Activated T-cell treated with anti-CD3 and anti-CD28 coated beads, Interleukin-2, amount 50 U/mL, for 4 hours (primary cell): ENCODE data around the gene SLC25A21. TPM values are rescaled to one million over a fixed set of nuclear protein-coding genes. Genes with fewer than 3 reads are reported as not detected.
"Not testable (repeated sequence)": the region's sequence is repeated elsewhere in the genome, so short reads cannot be mapped to it uniquely, and the experiment has no call there.

Source experiments
- ATAC-seq, 2 donors: fragments of 200-7000 bp; cut with Tn5 transposase; one replicate each; pipeline ENCODE4 v1.10.0; 2021
- DNase-seq: peaks from one replicate; pipeline ENCODE4 v3.0.0-alpha.2; 2020
- H3K27me3 Mint-ChIP-seq: one replicate; pipeline ENCODE4 v1.8.0; 2021; ENCODE audit warnings: low read depth, mixed read lengths
- H3K36me3 Mint-ChIP-seq: one replicate; pipeline ENCODE4 v1.8.0; 2022; ENCODE audit warnings: mixed read lengths; ENCODE audit not compliant: insufficient read depth
- H3K4me1 Mint-ChIP-seq: one replicate; pipeline ENCODE4 v1.8.0; 2021; ENCODE audit warnings: low read depth, mixed read lengths
- H3K4me3 Mint-ChIP-seq: one replicate; pipeline ENCODE4 v1.8.0; 2021; ENCODE audit warnings: mild to moderate bottlenecking, moderate library complexity, mixed read lengths
- H3K9me3 Mint-ChIP-seq: one replicate; pipeline ENCODE4 v1.8.0; 2021; ENCODE audit warnings: mixed read lengths
- total RNA-seq, 3 donors: library from RNA; stranded (reverse); gene quantifications; one replicate each; pipeline ENCODE4 v1.2.1, GENCODE V29; 2021

Gene SLC25A21
- total RNA-seq: not detected

DNA sequence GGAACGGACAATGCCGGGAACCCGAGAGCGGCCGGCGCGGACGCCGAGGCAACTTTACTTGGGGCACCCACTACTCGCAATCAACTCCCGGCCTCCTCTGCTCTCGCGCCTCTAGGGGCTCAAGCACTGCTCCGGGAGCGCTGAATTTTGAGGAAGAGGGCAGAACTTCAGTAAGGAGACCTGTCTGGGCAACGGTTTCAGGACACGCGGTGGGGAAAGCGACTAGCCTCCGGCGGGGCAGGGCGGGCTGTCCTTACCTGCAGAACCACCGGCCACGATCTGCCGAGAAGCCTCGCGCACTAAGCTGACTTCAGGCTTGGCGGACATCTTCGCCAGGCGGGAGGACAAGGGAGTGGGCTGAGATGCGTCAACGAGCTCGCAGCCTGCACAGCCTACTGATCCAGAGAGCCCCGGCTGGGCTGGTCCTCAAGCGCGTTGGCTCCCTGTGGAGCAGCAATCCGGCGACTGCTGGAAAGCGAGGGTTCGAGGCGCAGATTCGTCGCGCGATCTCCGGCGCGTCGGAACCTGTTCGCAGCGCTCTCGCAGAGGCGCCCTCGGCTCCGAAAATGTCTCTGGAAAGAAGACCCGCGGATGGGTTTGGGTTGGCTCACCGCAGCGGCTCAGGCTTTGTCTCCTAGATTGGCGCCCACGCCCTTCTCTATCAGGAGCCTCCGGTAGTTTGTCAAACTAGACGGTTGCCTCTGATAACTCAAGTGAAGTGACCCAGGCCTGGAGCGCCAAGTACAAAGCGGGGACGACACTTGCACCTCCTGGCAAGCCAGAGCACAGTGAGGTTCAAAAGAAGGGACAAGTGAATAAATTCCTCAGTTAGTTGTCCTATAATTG, at the start of gene SLC25A21:
SLC25A21 (minus strand) TSS at position 583 of the 846 bp plus-strand sequence.
- peak; percentile 25 to 48 for ATAC-seq
- Mint-ChIP-seq H3K4me1 (no peaks in the 10 kb centered on the region), H3K4me3 (no peak within 1 kb of the TSS), H3K27me3 (peaks cover 16% of the 10 kb centered on the region), H3K9me3 (no peaks in the 10 kb centered on the region), H3K36me3 (no peaks in the 10 kb centered on the region)
- DNase-seq: no peak

- peaks cover 15% of the 10 kb centered on the region for H3K9me3 Mint-ChIP-seq
- no peaks in the 10 kb centered on the region for H3K27me3 Mint-ChIP-seq
- H3K4me3 Mint-ChIP-seq: no peak overlapping the region
Measured at GRCh38 chr14:37221073-37221472, 48.7 kb upstream of the SLC25A21 start.

DNA sequence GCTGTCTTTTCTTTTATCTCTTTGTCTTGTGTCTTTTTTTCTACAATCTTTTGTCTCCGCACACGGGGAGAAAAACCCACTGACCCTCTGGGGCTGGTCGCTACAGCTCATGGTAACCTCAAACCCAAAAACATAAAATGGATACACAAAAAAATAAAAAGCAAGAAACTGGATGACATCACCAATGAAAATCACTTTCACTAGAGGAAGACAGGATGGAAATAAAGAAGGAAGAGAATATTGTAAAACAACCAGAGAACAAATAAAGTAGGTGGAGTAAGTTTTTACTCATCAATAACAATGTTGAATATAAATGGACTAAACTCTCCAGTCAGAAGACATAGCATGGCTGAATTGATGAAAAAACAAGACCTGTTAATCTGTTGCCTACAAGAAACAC, 42.9 kb upstream of the SLC25A21 start:
- H3K4me3 Mint-ChIP-seq: no peak overlapping the region
- H3K36me3 Mint-ChIP-seq: no peaks in the 10 kb centered on the region
- H3K4me1 Mint-ChIP-seq: no peaks in the 10 kb centered on the region
- no peaks in the 10 kb centered on the region for H3K27me3 Mint-ChIP-seq
- H3K9me3 Mint-ChIP-seq: peaks cover 20% of the 10 kb centered on the region
- no peak for DNase-seq
- ATAC-seq: no peak

More at GRCh38 chr14:37221073-37221472, 48.7 kb upstream of the SLC25A21 start:
- Mint-ChIP-seq H3K4me1 (no peaks in the 10 kb centered on the region), H3K36me3 (no peaks in the 10 kb centered on the region)
- ATAC-seq (no peak), DNase-seq (no peak)

- Mint-ChIP-seq H3K4me3 (no peak overlapping the region), H3K27me3 (no peaks in the 10 kb centered on the region), H3K36me3 (no peaks in the 10 kb centered on the region), H3K4me1 (no peaks in the 10 kb centered on the region), H3K9me3 (peaks cover 20% of the 10 kb centered on the region)
- ATAC-seq: no peak
- DNase-seq: no peak
Measured at GRCh38 chr14:37213016-37213415, 40.6 kb upstream of the SLC25A21 start.

DNA sequence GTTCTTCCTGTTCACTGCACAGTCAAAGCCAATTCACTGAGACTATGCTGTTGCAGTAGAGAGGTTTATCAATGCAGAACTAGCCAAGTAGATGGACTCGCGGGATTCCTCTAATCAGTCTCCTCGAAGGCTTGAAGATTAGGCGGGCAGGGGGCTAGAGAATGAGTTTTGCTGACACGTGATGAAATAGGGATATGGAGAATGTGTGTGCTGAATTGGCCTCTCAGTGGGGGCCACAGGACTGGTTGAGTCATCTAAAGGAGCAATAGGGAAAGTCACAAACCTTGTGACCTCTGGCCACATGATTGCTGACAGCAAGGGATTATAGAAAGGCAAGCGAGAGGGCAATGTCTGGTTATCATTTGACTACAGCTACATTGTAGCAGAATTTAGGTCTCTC, 38.0 kb upstream of the SLC25A21 start:
- Mint-ChIP-seq H3K4me1 (no peaks in the 10 kb centered on the region), H3K4me3 (no peak overlapping the region), H3K9me3 (peaks cover 24% of the 10 kb centered on the region), H3K27me3 (no peaks in the 10 kb centered on the region), H3K36me3 (no peaks in the 10 kb centered on the region)
- no peak for DNase-seq
- no peak for ATAC-seq

GRCh38 chr14:37209617-37210016, 37.2 kb upstream of the SLC25A21 start:
- ATAC-seq, H3K36me3 Mint-ChIP-seq, H3K27me3 Mint-ChIP-seq, H3K4me1 Mint-ChIP-seq, DNase-seq, H3K4me3 Mint-ChIP-seq: not testable (repeated sequence)
- H3K9me3 Mint-ChIP-seq: peaks cover 22% of the 10 kb centered on the region

- peaks cover 15% of the 10 kb centered on the region for H3K9me3 Mint-ChIP-seq
- not testable (repeated sequence) for ATAC-seq, H3K27me3 Mint-ChIP-seq, H3K4me3 Mint-ChIP-seq, DNase-seq, H3K36me3 Mint-ChIP-seq, H3K4me1 Mint-ChIP-seq
Measured at GRCh38 chr14:37205623-37206605, 33.5 kb upstream of the SLC25A21 start.

DNA sequence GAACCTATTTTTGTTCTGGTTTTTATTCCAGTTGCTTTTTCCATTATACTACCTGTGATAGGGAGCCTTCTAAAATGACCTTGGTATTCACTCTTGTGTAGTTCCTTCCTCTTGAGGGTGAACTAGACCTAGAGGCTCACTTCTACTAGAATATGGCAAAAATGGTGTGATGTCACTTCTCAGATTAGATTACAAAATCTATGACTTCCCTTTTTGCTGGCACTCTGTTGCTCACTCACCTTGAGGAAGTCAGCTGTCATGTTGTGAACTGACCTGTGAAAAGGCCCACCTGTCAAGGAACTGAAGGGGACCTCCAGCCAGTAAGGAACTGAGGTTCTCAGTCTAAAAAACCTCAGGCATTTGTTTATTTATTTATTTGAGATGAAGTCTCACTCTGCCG, 31.0 kb upstream of the SLC25A21 start:
- ATAC-seq: no peak
- Mint-ChIP-seq H3K4me1 (no peaks in the 10 kb centered on the region), H3K27me3 (peaks cover 9% of the 10 kb centered on the region), H3K36me3 (no peaks in the 10 kb centered on the region), H3K9me3 (peaks cover 15% of the 10 kb centered on the region), H3K4me3 (no peak overlapping the region)
- DNase-seq: no peak

GRCh38 chr14:37202812-37203211, 30.4 kb upstream of the SLC25A21 start:
- Mint-ChIP-seq H3K4me1 (peaks cover 4% of the 10 kb centered on the region), H3K4me3 (no peak overlapping the region), H3K9me3 (peaks cover 15% of the 10 kb centered on the region), H3K36me3 (no peaks in the 10 kb centered on the region), H3K27me3 (peaks cover 14% of the 10 kb centered on the region)
- ATAC-seq: no peak
- no peak for DNase-seq

DNA sequence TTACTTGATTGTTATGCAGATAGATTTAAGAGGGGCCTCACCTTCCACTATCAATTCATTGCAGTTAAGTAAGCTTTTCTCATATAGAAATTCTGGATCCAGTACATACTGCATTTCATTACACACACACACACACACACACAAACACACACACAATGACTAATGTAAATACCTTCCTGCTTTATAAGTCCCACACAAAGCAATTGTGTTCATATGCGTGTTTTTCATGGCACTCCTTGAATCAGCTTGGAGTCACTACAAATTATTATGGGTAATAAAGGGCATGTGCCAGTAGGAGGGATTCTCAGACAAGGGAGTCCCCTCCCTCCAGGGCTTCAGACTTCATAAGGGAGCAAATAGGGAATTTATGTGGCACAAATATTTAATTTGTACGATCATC, 29.9 kb upstream of the SLC25A21 start:
- H3K9me3 Mint-ChIP-seq: peaks cover 15% of the 10 kb centered on the region
- peaks cover 7% of the 10 kb centered on the region for H3K4me1 Mint-ChIP-seq
- H3K27me3 Mint-ChIP-seq: peaks cover 18% of the 10 kb centered on the region
- no peak for DNase-seq
- no peaks in the 10 kb centered on the region for H3K36me3 Mint-ChIP-seq
- ATAC-seq: no peak
- no peak overlapping the region for H3K4me3 Mint-ChIP-seq

DNA sequence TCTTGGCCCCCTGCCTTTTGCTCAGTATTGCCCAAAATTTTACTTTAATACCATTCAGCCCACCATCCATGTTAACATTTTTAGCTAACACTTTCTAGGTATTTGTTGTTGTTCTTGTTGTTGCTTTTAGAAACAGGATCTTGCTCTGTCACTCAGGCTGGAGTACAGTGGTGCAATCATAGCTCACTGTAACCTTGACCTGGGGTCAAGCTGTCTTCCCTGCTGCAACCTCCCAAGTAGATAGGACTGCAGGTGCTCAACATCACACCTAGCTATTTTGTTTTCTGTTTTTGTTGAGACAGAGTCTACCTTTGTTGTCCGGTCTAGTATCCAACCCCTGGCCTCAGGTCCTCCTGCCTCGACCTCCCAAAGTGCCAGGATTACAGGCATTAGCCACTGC, 29.3 kb upstream of the SLC25A21 start:
- DNase-seq (no peak), ATAC-seq (no peak)
- Mint-ChIP-seq H3K4me3 (no peak overlapping the region), H3K9me3 (peaks cover 10% of the 10 kb centered on the region), H3K4me1 (peaks cover 9% of the 10 kb centered on the region), H3K36me3 (no peaks in the 10 kb centered on the region), H3K27me3 (peaks cover 21% of the 10 kb centered on the region)

DNA sequence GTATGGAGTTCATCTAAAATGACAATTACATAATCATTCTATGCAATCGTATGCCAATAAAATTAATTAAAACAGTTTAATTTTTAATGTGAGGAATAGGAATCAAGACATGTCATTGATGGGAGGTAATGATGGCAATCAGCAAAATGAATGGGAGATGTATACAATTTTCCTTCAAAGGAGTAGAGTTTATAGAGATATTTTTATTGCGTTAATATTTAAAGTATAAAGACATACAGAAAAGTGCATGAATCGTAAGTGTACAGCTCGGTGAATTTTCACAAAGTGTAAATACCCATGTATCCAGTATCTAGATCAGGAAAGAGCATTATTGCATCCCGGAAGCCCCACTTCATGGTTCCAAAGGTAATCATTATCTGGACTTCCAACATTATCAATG, 26.5 kb upstream of the SLC25A21 start:
- Mint-ChIP-seq H3K9me3 (no peaks in the 10 kb centered on the region), H3K4me3 (no peak overlapping the region), H3K36me3 (no peaks in the 10 kb centered on the region), H3K27me3 (peaks cover 28% of the 10 kb centered on the region), H3K4me1 (peaks cover 9% of the 10 kb centered on the region)
- no peak for ATAC-seq
- no peak for DNase-seq

DNA sequence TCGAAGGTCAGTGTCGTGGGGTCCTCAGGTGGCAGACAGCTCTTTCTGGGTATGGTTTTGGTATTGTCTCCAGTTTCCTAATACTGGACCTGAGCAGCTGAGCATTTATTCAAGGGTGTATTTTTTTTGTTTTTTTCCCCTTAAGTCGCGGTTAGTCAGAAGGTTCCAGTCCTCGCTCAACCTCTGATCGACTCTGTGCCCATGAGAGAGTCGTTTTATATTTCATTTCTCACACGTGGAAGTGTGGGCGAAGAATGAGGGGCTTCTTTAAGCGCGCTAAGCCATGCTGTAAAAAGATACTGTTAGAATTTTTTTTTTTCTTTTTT, 25.8 kb upstream of the SLC25A21 start:
- ATAC-seq (no peak), DNase-seq (no peak)
- no peaks in the 10 kb centered on the region for H3K36me3 Mint-ChIP-seq
- peaks cover 9% of the 10 kb centered on the region for H3K4me1 Mint-ChIP-seq
- peaks cover 28% of the 10 kb centered on the region for H3K27me3 Mint-ChIP-seq
- H3K9me3 Mint-ChIP-seq: no peaks in the 10 kb centered on the region
- H3K4me3 Mint-ChIP-seq: peak overlapping the region; percentile 66

GRCh38 chr14:37197421-37198272, 25.2 kb upstream of the SLC25A21 start, which contains the start of gene MIPOL1:
MIPOL1 (plus strand) TSS chr14:37197937; CDS start chr14:37247889, 49,952 bp downstream.
- Mint-ChIP-seq H3K9me3 (no peaks in the 10 kb centered on the region), H3K4me3 (peak within 1 kb of the TSS; percentile 66), H3K4me1 (peaks cover 9% of the 10 kb centered on the region), H3K27me3 (peaks cover 28% of the 10 kb centered on the region), H3K36me3 (no peaks in the 10 kb centered on the region)
- ATAC-seq: peak; percentile 70
- no peak for DNase-seq
